ENCODE measurements around the gene CDC42EP5.

DNA sequence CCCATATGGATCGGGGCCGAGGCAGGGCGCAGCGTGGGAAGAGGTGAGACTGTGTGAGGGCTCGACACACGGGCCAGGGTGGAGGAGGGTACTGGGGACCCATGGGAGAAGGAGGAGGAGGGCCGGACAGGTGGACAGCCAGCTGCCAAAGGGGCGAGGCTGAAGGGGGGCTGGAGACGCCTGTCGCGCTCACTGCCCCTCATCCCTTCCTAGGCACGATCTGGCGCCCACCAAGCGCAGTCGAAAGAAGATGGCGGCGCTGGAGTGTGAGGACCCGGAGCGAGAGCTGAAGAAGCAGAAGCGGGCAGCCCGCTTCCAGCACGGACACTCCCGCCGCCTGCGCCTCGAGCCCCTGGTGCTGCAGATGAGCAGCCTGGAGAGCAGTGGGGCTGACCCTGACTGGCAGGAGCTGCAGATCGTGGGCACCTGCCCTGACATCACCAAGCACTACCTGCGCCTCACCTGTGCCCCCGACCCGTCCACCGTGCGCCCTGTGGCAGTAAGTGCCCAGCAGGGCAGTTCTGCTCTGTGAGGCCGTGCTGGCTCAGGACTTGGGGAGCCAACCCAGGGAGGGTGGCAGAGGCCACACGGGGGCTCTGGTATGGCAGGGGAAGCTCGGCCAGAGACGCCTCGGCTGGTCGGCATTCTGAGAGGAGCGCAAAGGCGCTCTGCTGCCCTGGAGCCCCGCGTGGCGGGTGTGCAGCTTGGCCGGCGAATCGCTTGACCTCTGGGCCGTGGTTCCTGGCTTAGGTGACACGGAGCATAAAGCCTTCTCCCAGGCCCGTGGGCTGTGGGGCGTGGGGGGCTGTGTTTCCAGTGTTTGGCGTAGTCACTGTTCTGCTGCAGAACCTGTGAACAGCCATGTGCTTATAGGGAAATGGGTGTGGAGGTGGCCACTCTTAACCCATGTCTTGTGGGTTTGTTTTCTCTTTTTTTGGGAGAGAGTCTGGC, 16.4 kb downstream of the CDC42EP5 start:
- TF ChIP-seq LEF1 (IDR thresholded peaks at IDR 0.05; ENCODE audit: borderline replicate concordance), result no peak
- no peak for TF ChIP-seq SP1 (IDR thresholded peaks at IDR 0.05)
- TF ChIP-seq FOXA1 (IDR thresholded peaks at IDR 0.05), result no peak
- no peak for TF ChIP-seq SUZ12 (IDR thresholded peaks at IDR 0.05)
- TF ChIP-seq, protein P1, sequence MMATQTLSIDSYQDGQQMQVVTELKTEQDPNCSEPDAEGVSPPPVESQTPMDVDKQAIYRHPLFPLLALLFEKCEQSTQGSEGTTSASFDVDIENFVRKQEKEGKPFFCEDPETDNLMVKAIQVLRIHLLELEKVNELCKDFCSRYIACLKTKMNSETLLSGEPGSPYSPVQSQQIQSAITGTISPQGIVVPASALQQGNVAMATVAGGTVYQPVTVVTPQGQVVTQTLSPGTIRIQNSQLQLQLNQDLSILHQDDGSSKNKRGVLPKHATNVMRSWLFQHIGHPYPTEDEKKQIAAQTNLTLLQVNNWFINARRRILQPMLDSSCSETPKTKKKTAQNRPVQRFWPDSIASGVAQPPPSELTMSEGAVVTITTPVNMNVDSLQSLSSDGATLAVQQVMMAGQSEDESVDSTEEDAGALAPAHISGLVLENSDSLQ (IDR thresholded peaks at IDR 0.05), result no peak
- TF ChIP-seq FOXK2 (IDR thresholded peaks at IDR 0.05), result no peak
- TF ChIP-seq NFRKB (IDR thresholded peaks at IDR 0.05), result no peak

Measured in HEK293T (cell line).